ENCODE measurements around the gene LFNG. TPM values are rescaled to one million over a fixed set of nuclear protein-coding genes. Genes with fewer than 3 reads are reported as not detected.
A peak's percentile ranks its signal among the peaks of the same experiment; 100 is the strongest.

The LFNG gene
- total and polyA plus RNA-seq, 2 of the 13 experiments (the other 11 are each of a cell fraction or from before 2014, with no cell fraction given), result 0.44 to 1.5 TPM

DNA sequence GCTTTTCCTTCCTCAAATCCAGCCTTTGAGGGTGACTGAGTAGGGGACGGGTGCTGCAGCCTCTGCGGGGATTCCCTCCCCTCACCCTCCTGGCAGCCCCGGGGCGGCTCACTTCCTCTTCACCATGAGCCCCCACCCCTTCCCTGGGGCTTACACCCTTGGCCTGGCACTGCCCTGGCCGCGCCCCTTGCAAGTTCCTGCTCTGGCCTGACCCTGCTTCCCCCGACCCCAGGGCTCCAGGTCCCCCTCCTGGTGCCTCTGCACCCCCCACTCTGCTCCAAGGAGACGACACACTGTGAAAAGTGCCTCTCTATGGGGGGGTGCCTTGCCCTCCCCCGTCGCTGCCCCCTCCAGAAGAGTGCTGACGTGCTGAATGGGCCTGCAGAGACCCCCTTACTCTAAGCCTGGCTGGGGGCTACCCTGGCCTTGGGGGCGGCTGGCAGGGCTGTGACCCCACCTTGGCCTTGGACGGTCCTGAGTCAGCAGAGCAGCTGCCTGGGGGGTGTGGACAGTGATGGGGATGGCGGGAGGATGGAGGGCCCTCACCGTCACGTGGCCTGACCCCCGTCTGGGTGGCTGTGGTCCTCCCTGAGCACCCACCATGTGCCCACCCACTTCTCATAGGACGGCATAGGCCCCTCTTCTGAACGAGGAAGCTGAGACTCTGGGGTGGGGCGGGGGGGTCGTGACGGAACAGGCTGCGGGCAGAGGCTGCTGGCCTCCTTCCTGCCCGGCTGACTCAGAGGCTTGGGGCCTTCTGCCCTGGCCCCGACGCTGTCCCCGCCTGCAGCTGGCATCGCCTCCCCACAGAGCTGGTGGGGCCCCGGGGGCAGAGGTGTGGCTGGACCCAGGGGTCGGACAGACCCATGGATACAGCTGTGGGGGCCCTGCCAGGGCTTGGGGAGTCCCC is 9.8 kb downstream of the LFNG start (continued):
- TF ChIP-seq, protein P1, sequence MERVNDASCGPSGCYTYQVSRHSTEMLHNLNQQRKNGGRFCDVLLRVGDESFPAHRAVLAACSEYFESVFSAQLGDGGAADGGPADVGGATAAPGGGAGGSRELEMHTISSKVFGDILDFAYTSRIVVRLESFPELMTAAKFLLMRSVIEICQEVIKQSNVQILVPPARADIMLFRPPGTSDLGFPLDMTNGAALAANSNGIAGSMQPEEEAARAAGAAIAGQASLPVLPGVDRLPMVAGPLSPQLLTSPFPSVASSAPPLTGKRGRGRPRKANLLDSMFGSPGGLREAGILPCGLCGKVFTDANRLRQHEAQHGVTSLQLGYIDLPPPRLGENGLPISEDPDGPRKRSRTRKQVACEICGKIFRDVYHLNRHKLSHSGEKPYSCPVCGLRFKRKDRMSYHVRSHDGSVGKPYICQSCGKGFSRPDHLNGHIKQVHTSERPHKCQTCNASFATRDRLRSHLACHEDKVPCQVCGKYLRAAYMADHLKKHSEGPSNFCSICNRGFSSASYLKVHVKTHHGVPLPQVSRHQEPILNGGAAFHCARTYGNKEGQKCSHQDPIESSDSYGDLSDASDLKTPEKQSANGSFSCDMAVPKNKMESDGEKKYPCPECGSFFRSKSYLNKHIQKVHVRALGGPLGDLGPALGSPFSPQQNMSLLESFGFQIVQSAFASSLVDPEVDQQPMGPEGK (CRISPR knock-in tag; IDR thresholded peaks at IDR 0.05), result peak; percentile 52
- TF ChIP-seq MNT (IDR thresholded peaks at IDR 0.05), result peak; percentile 51
- TF ChIP-seq HNRNPL (IDR thresholded peaks at IDR 0.05; ENCODE audit: low read depth, low read length), result peak; percentile 82; the same call in 1 of the 2 replicates

DNA sequence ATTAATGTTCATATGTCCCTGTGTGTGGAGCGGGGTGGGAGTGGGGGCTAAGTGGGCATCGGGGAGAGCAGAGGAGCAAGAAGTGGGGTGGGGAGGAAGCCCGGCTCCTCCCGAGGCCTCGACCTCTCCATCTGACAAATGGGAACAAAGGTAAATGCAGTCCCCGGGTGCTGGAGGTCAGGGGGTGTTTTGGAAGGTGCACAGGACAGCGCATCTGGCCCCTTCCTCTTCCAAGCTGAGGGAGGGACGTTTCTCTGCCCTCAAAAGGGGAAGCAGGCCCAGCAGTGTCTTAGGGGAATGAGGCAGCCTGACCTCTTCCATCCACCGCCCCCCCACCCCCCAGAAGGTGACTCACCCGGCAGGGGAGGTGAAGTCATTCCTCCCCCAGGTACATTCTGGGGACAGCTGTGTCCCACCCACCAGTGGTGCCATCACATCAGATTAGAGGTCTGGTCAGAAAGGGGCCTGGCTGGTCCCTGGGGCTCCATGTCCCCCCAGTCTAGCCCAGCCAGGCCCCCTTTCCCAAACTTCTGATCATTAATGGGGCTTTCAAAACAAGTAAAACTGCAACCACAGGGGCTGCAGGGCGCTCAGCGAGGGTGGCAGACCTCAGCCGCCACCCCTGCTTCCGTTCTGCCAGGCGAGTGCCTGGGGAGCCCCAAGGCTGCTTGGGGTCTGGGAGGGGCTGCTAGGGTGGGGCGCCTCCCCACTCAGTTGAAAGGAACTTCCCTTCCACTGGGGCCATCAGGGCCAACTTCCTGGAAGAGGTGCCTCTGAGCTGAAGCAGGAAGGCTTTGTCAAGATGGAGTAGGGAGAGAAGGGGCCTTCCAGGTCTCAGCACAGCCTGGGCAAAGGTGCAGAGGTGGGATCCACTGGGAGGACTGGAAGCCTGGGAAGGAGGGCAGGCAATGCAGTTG is 10.8 kb downstream of the LFNG start:
- no peak for DNase-seq (ENCODE audit: low spot score)
- WGBS (ENCODE audit: low lambda C conversion rate), result 22% methylated on average over 9 of the region's 16 CpGs
- Histone ChIP-seq H3K9ac (ENCODE audit: insufficient read depth, low read depth, low read length) (no peak overlapping the region), H3K79me2 (ENCODE audit: insufficient read depth, low read length) (no peaks in the 10 kb centered on the region), H4K20me1 (ENCODE audit: insufficient read depth, low read length) (no peaks in the 10 kb centered on the region), H3K4me2 (ENCODE audit: low read depth, low read length) (no peak overlapping the region), H3K27ac (ENCODE audit: extremely low read length, insufficient read depth, low read length) (no peak overlapping the region), H3K9me3 (ENCODE audit: low read length) (no peaks in the 10 kb centered on the region), H2AFZ (ENCODE audit: low read length) (no peak overlapping the region), H3K4me1 (ENCODE audit: insufficient read depth, low read length) (peaks cover 40% of the 10 kb centered on the region), H3K27me3 (ENCODE audit: control insufficient read depth in 1 of 2, insufficient read depth in 2 of 2, low read length in 2 of 2) (peaks cover 0 to 11% of the 10 kb centered on the region in 2 experiments; a peak in 1 of 5 replicates), H3K36me3 (replicated peaks in 1 of 2; ENCODE audit: control insufficient read depth in 1 of 2, insufficient read depth in 2 of 2, low read length in 2 of 2) (no peaks in the 10 kb centered on the region), H3K4me3 (replicated peaks in 1 of 3; ENCODE audit: insufficient read depth in 1 of 3, low read depth in 2 of 3, low read length in 3 of 3) (no peak overlapping the region)
- intact Hi-C loops (cut with micrococcal nuclease; ENCODE audit: unreplicated experiment), result no loop called here
- POLR2A ChIA-PET, result interaction anchor here (0.5 kb wide), 1 partner anchor 25 kb away, joined by 4 read pairs; the partner anchor contains the start of gene BRAT1
- no TSS peak for BruUV-seq (replicated peaks)
- FAIRE-seq, result no peak
- CTCF ChIA-PET (ENCODE audit: low intra/inter-chr PET ratio, low total read pairs), result no interaction called here
- ATAC-seq, result no peak
- in situ Hi-C loops (cut with HindIII; ENCODE audit: extremely low pct_ligation_motif_present, low pct_unique_long_range_greater_than_20kb), result no loop called here
- TF ChIP-seq ZNF605 (CRISPR knock-in tag; IDR thresholded peaks at IDR 0.05), result no peak
- TF ChIP-seq ZBTB38 (CRISPR knock-in tag; IDR thresholded peaks at IDR 0.05), result no peak
- TF ChIP-seq ZNF570 (CRISPR knock-in tag; IDR thresholded peaks at IDR 0.05; ENCODE audit: borderline replicate concordance), result no peak
- TF ChIP-seq MTF2 (CRISPR knock-in tag; IDR thresholded peaks at IDR 0.05; ENCODE audit: borderline replicate concordance), result no peak
- TF ChIP-seq ZNF552 (CRISPR knock-in tag; IDR thresholded peaks at IDR 0.05; ENCODE audit: borderline replicate concordance), result no peak
- TF ChIP-seq, protein P2, sequence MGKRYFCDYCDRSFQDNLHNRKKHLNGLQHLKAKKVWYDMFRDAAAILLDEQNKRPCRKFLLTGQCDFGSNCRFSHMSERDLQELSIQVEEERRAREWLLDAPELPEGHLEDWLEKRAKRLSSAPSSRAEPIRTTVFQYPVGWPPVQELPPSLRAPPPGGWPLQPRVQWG (CRISPR knock-in tag; IDR thresholded peaks at IDR 0.05; ENCODE audit: borderline replicate concordance, low read depth), result no peak
- no peak for TF ChIP-seq ZNF317 (CRISPR knock-in tag; IDR thresholded peaks at IDR 0.05)
- TF ChIP-seq ZNF451 (CRISPR knock-in tag; IDR thresholded peaks at IDR 0.05), result no peak
- TF ChIP-seq, protein P1 (CRISPR knock-in tag; IDR thresholded peaks at IDR 0.05), result peak; percentile 52

Measured in HepG2 (cell line).